HG03469 (cell line): ENCODE measurements around the gene BACE2.
"Not testable (repeated sequence)": the region's sequence is repeated elsewhere in the genome, so short reads cannot be mapped to it uniquely, and the experiment has no call there.

Experiments
- ATAC-seq: cut with Tn5 transposase; IDR thresholded peaks from one replicate; pipeline ENCODE4 v1.9.1; 2021; ENCODE audit warnings: mild to moderate bottlenecking, moderate library complexity, moderate number of reproducible peaks; ENCODE audit not compliant: unreplicated experiment

BACE2 gene

DNA sequence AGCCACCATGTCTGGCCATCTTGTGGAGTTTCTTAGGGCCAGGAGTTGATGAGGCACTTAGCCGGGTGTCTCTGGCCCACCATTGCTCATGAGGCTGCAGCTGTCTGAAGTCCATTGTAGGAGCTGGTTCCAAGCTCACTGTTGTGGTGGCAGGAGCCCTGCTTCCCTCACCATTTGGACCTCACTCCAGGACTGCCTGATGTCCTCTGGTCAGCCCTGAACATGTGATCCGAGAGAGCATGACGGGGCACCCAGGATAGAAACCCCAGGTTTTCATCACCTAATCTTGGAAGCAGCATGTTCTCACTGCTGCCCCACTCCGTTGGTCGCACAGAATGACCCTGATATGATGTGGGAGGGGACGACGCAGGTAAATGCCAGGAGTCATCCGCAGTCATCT lies 92.5 kb downstream of the BACE2 start:
- no peak for ATAC-seq

DNA sequence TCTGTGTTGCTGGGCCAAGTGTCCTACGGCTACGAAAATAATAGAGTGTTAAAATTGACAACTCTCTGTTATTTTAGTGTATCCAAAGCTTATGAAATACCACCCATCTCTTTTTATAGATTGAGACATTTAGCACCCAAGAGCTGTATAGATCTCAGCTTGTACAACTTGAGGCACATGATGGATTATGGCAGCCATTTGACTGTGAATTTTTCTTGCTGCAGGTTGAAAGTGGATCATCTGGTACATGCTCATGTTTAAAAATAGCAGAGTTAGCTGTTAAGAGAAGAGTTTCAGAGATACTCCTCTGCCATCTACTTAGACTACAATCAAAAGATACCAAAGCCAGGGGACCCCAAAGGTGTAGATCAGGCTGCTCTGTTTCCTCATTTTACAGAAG lies 99.4 kb downstream of the BACE2 start:
- no peak for ATAC-seq

DNA sequence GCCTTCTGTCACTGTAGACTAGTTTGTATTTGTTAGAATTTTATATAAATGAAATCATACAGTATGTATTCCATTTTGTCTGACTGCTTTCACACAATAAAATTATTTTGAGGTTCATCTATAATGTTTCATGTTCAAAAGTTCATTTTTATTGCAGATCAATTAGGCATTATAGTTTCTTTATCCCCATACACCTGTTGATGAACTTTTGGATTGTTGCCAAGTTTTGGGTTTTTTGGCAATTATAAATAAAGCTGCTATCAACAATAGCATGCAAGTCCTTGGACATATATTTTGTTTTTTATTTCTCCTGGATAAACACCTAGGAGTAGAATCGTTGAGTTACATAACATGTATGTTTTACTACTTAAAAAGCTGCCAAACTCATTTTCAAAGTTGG lies 101.6 kb downstream of the BACE2 start:
- no peak for ATAC-seq

DNA sequence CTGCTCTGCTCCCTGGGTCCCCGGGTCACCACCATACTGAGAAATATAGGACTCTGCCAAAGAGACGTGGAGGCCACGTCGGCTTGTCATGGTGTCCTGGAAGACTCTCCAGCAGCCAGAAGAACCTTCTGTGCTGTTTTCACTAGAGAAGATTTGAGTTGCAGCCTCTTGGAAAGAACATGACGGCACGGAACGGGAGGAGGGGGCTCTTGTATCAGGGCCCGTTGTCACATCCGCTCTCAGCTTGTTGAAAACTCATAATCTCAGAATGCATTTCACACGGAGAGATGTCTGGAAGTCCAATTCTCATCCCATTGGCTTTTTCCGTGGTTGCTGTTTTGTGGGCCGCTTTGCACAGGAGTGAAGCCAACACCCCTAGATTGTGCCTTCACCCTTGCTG lies 109.2 kb downstream of the BACE2 start:
- ATAC-seq, result no peak

DNA sequence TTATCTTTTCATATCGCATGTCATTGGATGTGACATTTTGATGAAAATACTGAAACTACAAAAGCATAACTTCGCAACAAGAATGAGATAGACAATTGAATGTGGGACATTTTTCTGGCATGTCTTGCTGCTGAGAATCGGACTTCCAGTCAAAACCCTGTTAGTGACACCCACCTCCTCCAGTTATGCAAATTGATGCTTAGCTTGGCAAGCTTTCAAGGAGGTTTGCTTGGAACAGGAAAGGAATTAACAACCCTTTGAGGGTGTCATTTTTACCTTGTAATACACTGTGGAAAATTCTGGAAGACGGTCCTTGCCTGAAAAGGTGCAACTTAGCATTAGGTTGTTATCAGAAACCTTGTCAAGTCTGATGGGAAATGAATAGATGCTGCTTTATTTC lies 109.9 kb downstream of the BACE2 start:
- ATAC-seq, result no peak

DNA sequence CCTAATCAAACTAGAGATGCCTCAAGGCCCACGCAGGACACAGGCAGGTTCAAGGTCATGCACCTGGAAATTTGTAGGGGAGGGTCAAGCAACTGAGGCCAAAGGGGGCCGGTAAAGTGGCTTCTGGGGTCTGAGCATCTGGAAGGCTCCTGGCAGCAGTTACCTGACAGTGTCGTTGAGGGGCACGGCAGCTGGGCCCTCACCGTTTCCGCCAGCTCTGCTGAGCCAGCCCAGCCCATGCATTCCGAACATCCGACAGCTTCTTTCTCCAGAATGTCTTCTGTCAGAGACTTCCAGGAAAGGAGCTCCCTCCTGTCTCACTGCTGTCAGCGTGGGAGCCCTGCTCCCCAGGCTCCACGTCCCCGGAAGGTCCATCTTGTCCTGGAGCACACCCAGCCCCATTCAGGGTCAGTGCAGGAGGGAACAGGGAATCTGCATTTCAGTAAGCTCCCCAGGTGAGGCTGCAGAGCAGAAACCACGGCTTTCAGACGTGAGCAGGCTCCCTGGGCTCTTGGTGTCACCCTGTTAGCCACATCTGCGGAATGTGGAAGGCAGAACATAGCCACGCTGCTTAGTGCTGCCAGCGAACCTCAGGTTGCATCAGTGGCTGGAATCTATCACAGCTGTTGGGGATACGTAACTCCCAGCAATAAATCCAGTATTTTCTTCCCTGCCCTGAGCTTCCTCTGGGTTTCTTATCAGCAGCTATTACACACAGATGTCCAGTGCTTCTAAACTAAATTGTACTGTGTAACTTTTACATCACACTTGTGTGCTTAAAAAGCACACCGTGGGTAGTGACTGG lies 112.4 kb downstream of the BACE2 start:
- ATAC-seq, result no peak

DNA sequence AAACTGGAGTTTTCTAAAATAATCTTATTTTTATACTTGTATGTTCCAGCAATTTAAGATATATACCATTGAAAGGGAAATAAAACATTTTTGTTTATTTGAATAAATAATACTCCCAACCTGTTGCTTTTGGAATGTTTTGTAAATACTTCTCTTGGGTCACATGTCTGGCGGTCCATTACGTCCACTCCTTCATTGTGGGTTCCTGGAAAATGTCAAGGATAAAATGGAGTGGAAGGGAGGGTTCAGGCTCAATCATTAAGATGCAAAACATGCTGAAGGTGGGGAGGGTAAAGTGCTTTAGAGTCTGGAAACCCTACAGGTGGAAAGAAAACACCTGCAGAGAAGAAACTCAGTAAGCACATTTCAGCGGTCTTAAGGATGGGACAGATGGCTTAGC lies 114.5 kb downstream of the BACE2 start:
- no peak for ATAC-seq

DNA sequence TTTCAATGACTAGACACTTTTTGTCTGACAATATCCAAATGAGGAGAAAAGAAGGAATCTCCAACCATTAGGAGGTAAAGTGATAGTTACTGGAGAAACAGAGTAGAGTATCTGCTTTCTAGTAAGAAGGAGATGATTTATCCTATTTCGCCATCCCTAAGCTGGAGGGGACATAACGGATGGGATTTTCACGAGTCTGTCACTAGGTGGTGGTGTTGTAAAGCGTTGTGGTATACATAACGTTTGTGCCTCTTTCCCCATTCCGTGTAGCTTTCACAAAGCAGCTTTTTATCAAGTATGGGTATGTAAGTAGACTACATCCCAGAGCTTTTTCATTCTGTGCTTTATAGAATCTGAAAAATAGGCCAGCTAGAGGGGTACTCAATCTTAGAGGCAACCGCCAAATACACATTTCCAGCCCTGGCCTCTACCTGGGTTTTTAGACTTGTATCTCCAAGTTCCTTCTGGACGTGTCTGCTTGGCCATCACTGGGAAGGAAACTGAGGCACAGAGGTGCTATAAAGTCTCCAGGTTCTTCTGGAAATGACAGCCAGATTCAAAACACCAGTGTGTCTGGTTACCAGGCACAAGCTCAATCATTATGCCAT lies 115.4 kb downstream of the BACE2 start:
- ATAC-seq, result no peak

DNA sequence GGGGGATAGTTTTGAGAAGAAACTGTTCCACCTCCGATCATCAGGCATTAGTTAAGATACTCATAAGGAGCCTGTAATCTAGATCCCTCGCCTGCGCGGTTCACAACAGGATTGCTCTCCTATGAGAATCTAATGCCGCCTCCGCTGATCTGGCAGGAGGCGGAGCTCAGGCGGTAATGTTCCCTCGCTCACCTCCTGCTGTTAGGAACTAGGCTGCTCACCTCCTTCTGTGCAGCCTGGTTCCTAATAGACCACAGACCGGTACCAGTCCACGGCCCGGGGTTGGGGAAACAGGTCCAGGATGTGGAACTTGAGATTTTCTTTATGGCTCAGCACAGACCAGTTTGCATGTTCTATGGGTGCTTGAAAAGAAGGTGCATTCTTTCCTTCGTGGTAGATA lies 121.5 kb downstream of the BACE2 start:
- no peak for ATAC-seq

DNA sequence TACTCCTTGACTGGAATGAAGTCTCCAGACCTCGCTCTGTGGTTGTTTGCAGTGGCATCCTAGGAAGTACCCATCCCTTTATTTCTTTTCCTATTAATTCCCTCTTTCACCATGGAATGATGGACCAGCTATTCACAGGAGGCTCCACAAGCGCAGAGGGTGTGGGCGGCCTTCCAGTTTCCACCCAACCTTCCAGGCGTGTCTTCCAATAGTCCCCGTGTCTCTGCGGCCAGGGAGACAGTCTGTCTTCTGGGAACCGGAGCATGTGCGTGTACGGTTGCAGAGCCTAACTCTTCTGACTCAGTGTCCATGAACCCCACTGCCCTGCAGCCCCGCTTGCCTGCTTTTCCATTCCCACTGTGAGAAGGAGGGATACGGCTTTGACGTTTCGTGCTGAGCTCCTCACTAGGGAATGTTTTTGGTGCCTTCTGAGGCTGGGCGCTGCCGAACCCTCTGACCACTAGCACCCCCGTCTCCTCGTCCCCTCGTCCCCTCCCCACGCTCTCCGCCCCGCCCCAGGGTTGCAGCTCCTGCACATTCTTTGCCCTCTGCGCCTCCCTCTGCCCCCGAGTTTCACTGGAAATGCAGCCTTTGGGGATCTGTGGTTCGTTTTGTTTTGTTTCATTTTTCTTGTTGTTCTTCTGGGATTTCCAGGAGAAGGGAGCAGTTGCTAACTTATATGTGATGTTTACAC lies 122.3 kb downstream of the BACE2 start:
- ATAC-seq, result no peak

DNA sequence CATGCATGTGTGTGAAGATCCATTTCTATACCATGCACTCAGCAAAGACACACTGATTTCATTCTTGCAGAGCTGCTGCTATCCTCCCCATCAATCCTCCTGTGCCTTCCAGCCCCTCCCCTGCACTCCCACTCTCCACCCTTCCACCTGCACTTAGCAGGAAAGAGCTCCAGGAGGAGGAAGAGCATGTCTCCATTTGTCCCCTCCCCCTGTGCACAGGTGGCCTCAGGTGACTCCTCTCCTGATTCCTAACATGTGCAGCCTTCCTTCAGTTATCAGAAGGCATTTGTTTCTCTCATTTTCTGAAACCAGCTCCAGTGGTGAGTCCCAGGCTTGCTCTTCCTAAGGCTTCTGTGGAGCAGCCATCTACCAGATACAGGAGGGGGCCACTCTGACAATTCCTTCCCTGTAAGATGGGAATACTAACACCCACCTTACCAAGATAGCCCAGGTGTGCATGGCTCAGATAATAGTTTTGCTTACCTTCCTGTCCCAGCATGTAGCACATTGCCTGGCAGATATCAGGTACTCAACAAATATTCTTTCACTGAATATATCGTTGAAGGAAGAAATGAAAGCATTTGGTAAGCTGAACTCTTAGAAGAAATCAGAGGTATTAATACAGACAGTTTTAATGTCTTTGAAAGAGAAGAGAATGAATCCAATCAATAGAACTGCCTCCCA lies 126.7 kb downstream of the BACE2 start:
- no peak for ATAC-seq

DNA sequence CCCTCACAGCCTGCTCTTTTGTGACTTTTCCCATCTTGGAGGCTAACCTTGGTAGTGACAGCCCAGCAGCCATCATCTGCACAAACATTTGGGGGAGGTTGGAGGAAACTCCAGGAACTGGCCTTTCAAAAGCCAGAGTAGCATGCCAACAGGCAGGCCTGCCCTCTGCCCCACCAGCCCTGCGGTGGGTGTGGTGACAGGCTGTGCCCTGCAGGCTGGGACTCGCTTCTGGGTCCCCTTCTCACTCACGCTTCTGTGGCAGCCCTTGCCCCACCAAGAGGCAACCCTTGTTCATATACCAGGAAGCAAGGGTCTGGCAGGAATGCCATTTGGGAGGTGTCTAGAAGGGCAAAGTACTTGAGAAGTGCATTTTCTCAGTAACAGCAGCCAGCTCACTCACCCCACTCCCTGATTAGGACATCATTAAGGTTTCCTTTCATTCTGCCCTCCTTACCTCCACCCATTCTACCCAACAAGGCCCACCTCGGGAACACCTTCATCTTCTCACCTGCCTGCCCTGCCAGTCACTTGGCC lies 127.8 kb downstream of the BACE2 start:
- no peak for ATAC-seq

DNA sequence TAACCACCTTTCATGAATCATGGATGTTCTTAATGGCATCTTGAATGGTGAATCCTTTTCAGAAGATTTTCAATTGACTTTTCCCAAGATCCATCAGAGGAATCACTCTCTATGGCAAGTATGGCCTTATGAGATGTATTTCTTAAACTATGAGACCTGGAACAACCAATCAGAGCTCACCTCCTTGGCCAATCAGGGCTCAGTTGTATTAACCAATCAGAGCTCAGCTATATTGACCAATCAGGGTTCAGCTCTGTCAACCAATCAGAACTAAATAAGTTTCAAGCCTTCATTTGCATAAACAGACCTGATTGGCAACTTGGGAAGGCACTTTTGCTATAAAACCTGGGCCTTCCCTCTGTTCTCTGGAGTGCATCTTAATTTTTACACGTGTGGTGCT lies 135.0 kb downstream of the BACE2 start:
- no peak for ATAC-seq

DNA sequence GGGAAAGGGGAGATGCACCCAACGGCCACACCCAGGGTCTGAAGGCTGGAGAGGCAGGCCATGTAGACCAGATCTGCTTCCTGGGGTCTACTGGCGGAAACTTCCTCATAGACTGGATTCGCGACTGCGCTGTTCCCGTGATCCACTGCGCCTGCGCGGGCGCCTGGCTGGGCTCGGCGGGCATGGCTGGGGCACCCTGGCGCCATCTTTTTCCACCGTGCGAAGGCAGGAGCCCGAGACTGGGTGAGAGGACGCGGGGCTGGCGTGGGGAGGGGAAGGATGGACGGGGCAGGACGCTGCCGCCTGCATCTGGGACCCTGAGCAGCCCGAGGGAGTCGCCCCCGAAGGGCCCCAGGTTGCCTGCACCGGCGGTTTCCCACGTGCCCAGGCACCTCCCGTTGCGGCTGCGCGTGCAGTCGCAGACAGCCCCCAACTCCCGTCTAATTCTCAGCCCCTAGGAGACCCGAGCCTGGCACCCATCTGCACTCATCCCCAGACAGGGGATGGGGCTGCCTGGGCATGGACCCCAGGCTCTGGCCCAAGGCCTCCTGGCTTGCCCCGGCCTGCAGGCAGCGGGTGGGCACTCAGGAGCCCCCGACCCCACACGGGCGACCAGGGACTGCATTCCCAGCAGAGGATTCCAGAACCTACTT lies 136.2 kb downstream of the BACE2 start:
- no peak for ATAC-seq

DNA sequence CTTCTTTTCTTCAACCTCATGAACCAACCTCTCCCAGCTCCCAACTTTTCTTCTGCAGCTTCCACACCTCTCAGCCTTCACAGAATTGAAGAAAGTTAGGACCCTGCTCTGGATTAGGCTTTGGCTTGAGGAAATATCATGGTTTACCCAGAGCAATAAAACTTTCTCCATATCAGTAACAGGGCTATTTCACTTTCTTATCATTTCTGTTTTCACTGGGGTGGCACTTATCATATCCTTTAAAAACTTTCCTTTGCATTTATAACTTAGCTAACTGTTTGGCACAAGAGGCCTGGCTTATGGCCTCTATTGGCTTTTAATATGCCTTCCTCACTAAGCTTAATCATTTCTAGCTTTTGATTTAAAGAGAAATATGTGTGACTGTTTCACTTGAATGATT lies 139.3 kb downstream of the BACE2 start:
- ATAC-seq, result no peak

DNA sequence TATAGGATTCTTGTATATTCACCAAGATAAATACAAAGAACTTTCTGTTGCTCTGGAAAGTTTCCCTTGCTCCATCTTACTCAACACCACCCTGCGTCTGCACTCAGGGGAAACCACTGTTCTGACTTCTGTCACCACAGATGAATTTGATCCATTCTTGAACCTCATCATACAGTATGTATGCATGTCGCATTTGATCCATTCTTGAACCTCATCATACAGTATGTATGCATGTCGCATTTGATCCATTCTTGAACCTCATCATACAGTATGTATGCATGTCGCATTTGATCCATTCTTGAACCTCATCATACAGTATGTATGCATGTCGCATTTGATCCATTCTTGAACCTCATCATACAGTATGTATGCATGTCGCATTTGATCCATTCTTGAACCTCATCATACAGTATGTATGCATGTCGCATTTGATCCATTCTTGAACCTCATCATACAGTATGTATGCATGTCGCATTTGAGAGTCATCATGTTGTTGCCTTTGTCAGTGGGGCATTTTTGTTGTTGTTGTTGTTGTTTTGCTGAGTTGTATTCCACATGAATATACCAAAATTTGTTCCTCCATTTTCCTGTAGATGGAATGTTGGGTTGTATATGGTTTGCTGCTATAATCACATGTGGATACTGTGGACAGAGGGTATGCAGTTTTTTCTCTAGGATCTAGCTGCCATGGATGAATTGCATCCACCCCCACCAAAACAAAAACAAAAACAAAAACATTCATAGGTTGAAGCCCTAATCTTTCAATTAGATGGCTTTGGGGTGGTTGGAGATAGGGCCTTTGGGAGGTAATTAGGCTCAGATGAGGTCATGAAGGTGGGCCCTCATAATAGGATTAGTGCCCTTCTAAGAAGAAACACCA lies 145.6 kb downstream of the BACE2 start:
- ATAC-seq, result not testable (repeated sequence)

DNA sequence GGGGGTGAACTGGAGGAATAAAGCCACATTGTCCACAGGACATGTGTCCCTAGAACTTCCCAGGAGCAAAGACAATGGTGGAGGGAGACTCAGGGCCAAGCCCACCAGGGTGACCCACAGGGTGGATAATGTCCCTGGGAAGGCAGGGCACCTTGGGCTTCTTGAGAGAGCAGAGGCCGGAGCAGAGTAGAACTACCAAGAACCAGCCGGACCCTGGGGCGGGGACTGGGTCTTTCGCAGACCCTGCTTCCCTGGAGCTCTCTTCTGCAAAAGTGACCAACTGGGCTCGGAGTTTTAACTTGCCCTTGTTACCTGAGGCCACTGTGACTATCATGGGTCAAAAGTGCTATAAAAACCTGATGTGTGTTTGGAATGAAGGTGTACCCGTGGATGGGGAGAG lies 147.8 kb downstream of the BACE2 start:
- ATAC-seq, result no peak

DNA sequence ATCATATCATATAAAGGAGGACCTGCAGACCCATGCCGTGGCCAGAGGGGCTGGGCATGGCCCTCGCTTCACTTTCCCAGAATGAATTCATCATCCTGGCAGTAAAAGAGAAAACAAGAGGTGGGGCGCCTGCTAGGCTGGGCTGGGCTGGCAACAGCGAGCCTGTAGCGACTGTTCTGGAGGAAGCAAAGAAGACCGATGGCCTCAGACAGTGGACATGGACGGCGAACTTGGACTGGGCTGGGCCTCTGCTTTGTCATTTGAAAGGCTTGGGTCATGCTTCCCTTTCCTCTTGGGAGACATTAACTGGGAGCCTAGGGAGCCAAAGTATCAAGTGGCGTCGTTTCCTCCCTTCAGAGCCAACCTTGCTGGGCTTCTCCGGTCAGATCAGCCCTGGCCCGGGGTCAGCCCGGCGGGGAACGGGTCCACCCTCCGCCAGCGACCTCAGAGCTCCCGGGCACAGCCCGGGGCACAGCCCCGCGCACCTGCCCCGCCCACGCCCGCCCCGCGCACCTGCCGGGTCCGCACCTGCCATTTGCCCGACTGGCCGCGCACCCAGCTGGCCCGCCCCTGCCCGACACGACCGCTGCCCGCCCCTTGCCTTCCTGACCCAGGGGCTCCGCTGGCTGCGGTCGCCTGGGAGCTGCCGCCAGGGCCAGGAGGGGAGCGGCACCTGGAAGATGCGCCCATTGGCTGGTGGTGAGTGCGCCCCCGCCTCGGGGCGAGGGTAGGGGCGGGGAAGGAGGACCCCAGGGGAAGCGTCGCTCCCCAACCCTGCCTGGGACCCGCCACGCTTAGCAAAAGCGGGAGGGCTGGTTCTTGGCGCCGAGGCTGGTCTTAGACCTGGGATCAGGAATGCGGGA lies 148.5 kb downstream of the BACE2 start, which contains the start of gene FAM3B:
TSS of gene FAM3B (plus strand) at position 602 of the 863 bp plus-strand sequence. CDS start at position 681, 79 bp downstream.
- no peak for ATAC-seq

DNA sequence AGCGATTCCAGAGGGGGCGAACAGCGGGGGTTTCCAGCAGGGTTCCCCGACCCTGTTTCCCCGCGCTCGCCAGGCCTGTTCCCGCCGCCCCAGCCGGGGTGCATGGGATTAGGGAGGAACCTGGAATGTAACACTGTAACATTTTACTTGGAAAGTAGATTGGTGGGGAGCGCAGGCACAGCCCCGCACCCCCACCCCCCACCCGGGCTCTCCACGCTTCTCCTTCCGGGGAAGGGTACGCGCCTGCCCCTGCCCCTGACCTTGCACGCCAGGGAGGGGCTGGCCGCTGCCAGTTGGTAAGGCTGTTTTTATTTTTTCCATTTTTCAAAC lies 149.1 kb downstream of the BACE2 start:
- no peak for ATAC-seq
